OCI-LY3 (cell line): ENCODE data around the gene INTS15.

Experiments used
- H2AFZ ChIP-seq: fragments of 200-600, 300-600 bp; shearing (Covaris generic); 2 replicates; pipeline ENCODE4 v1.6.0; 2014; ENCODE audit warnings: antibody characterized with exemption, low read depth, low read length
- H3K27ac ChIP-seq: fragments of 200-600, 300-600 bp; sonication (generic); 2 replicates; pipeline ENCODE4 v1.5.1; 2014; ENCODE audit warnings: mild to moderate bottlenecking, low read length, moderate library complexity, mixed read lengths
- H3K27me3 ChIP-seq: fragments of 200-600, 300-600 bp; sonication (generic); 2 replicates; pipeline ENCODE4 v1.6.1; 2014; ENCODE audit warnings: low read depth, low read length, mixed read lengths
- H3K36me3 ChIP-seq: fragments of 200-600, 300-600 bp; sonication (generic); replicated peaks from 2 replicates; pipeline ENCODE3; 2014; ENCODE audit warnings: low read depth, low read length, mixed read lengths
- H3K4me1 ChIP-seq: fragments of 300-600, 200-600 bp; sonication (generic); 2 replicates; pipeline ENCODE4 v1.6.1; 2014; ENCODE audit warnings: low read length, mixed read lengths
- H3K4me2 ChIP-seq: fragments of 200-600, 300-600 bp; sonication (generic); 2 replicates; pipeline ENCODE4 v1.6.1; 2014; ENCODE audit warnings: low read length, mixed read lengths
- H3K4me3 ChIP-seq: fragments of 300-600, 200-600 bp; sonication (generic); 2 replicates; pipeline ENCODE4 v1.5.1; 2014; ENCODE audit warnings: antibody characterized with exemption, mild to moderate bottlenecking, low read length, moderate library complexity
- H3K79me2 ChIP-seq: fragments of 300-600, 200-600 bp; shearing (Covaris generic); 2 replicates; pipeline ENCODE4 v1.6.1; 2014; ENCODE audit warnings: mild to moderate bottlenecking, low read length, mixed read lengths
- H3K9ac ChIP-seq: fragments of 300-600, 200-600 bp; shearing (Covaris generic); 2 replicates; pipeline ENCODE4 v1.6.0; 2014; ENCODE audit warnings: mild to moderate bottlenecking, low read length, moderate library complexity
- H3K9me3 ChIP-seq: fragments of 200-600, 300-600 bp; shearing (Covaris generic); 2 replicates; pipeline ENCODE4 v1.6.1; 2014; ENCODE audit warnings: low read length, mixed read lengths; ENCODE audit not compliant: insufficient read depth
- H4K20me1 ChIP-seq: fragments of 200-600, 300-600 bp; sonication (generic); 2 replicates; pipeline ENCODE4 v1.6.1; 2016; ENCODE audit warnings: low read length, mixed read lengths; ENCODE audit not compliant: insufficient read depth
- CTCF ChIP-seq: fragments of 200-600, 300-600 bp; sonication (generic); IDR thresholded peaks from 2 replicates; pipeline ENCODE4 v1.5.1; 2014; ENCODE audit warnings: antibody characterized with exemption, low read length, low read depth
- EZH2phosphoT487 ChIP-seq: fragments of 200-600 bp; shearing (Covaris generic); IDR thresholded peaks from 2 replicates; pipeline ENCODE4 v1.6.1; 2018; ENCODE audit warnings: antibody characterized with exemption, mixed run types, low read depth

INTS15 gene

DNA sequence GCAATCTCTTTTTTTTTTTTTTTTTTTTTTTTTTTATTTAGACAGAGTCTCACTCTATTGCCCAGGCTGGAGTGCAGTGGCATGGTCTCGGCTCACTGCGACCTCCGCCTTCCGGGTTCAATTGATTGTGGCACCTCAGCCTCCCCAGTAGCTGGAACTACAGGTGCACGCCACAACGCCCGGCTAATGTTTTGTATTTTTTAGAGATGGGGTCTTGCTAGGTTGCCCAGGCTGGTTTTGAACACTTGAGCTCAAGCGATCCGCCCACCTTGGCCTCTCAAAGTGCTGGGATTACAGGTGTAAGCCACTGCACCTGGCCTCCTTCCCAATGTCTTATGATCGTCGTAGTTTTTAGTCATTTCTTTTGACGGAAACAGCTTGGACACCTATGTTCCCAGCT lies 19.0 kb downstream of the INTS15 start:
- H3K36me3 ChIP-seq = peaks cover 3% of the 10 kb centered on the region
- no peak overlapping the region for H3K4me3 ChIP-seq
- no peak overlapping the region for H3K9ac ChIP-seq
- H3K4me1 ChIP-seq = no peaks in the 10 kb centered on the region
- TF ChIP-seq CTCF (no peak), EZH2phosphoT487 (no peak)
- H3K4me2 ChIP-seq = no peak overlapping the region
- H3K79me2 ChIP-seq = no peaks in the 10 kb centered on the region
- no peak overlapping the region for H2AFZ ChIP-seq
- no peak overlapping the region for H3K27ac ChIP-seq
- no peaks in the 10 kb centered on the region for H3K27me3 ChIP-seq
- no peaks in the 10 kb centered on the region for H4K20me1 ChIP-seq
- H3K9me3 ChIP-seq = no peaks in the 10 kb centered on the region

GRCh38 chr7:6612819-6613218 lies 23.0 kb downstream of the INTS15 start:
- Histone ChIP-seq H3K4me1 (no peaks in the 10 kb centered on the region), H3K9ac (no peak overlapping the region), H3K27ac (no peak overlapping the region), H3K4me3 (no peak overlapping the region), H3K36me3 (no peaks in the 10 kb centered on the region), H3K4me2 (no peak overlapping the region), H3K27me3 (no peaks in the 10 kb centered on the region), H3K79me2 (no peaks in the 10 kb centered on the region), H2AFZ (no peak overlapping the region), H3K9me3 (no peaks in the 10 kb centered on the region), H4K20me1 (no peaks in the 10 kb centered on the region)
- no peak for TF ChIP-seq EZH2phosphoT487
- no peak for TF ChIP-seq CTCF

- H3K9me3 ChIP-seq = no peaks in the 10 kb centered on the region
- no peaks in the 10 kb centered on the region for H4K20me1 ChIP-seq
- no peak overlapping the region for H2AFZ ChIP-seq
- no peak overlapping the region for H3K4me2 ChIP-seq
- TF ChIP-seq EZH2phosphoT487 (no peak), CTCF (no peak)
- H3K79me2 ChIP-seq = no peaks in the 10 kb centered on the region
- H3K9ac ChIP-seq = no peak overlapping the region
- H3K4me3 ChIP-seq = no peak overlapping the region
- H3K27ac ChIP-seq = no peak overlapping the region
- no peaks in the 10 kb centered on the region for H3K36me3 ChIP-seq
- no peaks in the 10 kb centered on the region for H3K27me3 ChIP-seq
- H3K4me1 ChIP-seq = no peaks in the 10 kb centered on the region
Observed at GRCh38 chr7:6613706-6614105, 23.9 kb downstream of the INTS15 start.

- H3K4me3 ChIP-seq = peak within 1 kb of the TSS; percentile 56
- no peaks in the 10 kb centered on the region for H4K20me1 ChIP-seq
- H3K4me1 ChIP-seq = peaks cover 9% of the 10 kb centered on the region
- no peaks in the 10 kb centered on the region for H3K27me3 ChIP-seq
- no peaks in the 10 kb centered on the region for H3K36me3 ChIP-seq
- peak within 1 kb of the TSS; percentile 54 for H3K4me2 ChIP-seq
- no peak within 1 kb of the TSS for H3K27ac ChIP-seq
- H3K79me2 ChIP-seq = no peaks in the 10 kb centered on the region
- H3K9ac ChIP-seq = no peak within 1 kb of the TSS
- TF ChIP-seq CTCF (no peak), EZH2phosphoT487 (no peak)
- no peak within 1 kb of the TSS for H2AFZ ChIP-seq
- H3K9me3 ChIP-seq = no peaks in the 10 kb centered on the region
Observed at GRCh38 chr7:6614953-6615722, 25.3 kb downstream of the INTS15 start, which contains the start of gene ZNF853. Gene ZNF853, plus strand, starts transcription at chr7:6615610. Its CDS starts 565 bp downstream, at chr7:6616175.
